Transverse colon (tissue), 4 donors: Measurements from ENCODE around the gene ASB10.

Experiments used
- CTCF ChIP-seq, 5 experiments: fragments of 200-600 bp in 3 of 5; fragments of 450-650 bp in 2 of 5; sonication (generic) in 3 of 5; IDR thresholded peaks; 1 replicate in 2 of 5; 2 replicates in 3 of 5; pipeline ENCODE4 v1.5.1; 2016 to 2017; ENCODE audit warnings: antibody characterized with exemption in 5 of 5, inconsistent platforms in 3 of 5, mild to moderate bottlenecking in 2 of 5, moderate library complexity in 1 of 5
- EP300 ChIP-seq: sonication (generic); formaldehyde crosslinking; IDR thresholded peaks from one replicate; pipeline ENCODE4 v1.6.1; 2017; ENCODE audit warnings: antibody characterized with exemption, low read depth
- POLR2A ChIP-seq: fragments of 450-650 bp; IDR thresholded peaks from one replicate; pipeline ENCODE4 v1.6.1; 2016; ENCODE audit warnings: antibody characterized with exemption, mild to moderate bottlenecking, moderate library complexity
- POLR2AphosphoS5 ChIP-seq, 3 donors: sonication (generic); formaldehyde crosslinking; IDR thresholded peaks; one replicate each; pipeline ENCODE4 v1.6.1; 2016; ENCODE audit warnings: antibody characterized with exemption in 3 of 3

GRCh38 chr7:151137076-151137675 lies 49.9 kb downstream of the ASB10 start:
- TF ChIP-seq POLR2A = no peak
- no peak for TF ChIP-seq CTCF (IDR thresholded peaks at IDR 0.05)
- TF ChIP-seq EP300 = no peak
- no peak for TF ChIP-seq POLR2AphosphoS5 (IDR thresholded peaks at IDR 0.05)
